ENCODE measurements around the gene CHSY1.

GRCh38 chr15:101146118-101146702 lies 105.6 kb downstream of the CHSY1 start:
- TF ChIP-seq, protein P1, sequence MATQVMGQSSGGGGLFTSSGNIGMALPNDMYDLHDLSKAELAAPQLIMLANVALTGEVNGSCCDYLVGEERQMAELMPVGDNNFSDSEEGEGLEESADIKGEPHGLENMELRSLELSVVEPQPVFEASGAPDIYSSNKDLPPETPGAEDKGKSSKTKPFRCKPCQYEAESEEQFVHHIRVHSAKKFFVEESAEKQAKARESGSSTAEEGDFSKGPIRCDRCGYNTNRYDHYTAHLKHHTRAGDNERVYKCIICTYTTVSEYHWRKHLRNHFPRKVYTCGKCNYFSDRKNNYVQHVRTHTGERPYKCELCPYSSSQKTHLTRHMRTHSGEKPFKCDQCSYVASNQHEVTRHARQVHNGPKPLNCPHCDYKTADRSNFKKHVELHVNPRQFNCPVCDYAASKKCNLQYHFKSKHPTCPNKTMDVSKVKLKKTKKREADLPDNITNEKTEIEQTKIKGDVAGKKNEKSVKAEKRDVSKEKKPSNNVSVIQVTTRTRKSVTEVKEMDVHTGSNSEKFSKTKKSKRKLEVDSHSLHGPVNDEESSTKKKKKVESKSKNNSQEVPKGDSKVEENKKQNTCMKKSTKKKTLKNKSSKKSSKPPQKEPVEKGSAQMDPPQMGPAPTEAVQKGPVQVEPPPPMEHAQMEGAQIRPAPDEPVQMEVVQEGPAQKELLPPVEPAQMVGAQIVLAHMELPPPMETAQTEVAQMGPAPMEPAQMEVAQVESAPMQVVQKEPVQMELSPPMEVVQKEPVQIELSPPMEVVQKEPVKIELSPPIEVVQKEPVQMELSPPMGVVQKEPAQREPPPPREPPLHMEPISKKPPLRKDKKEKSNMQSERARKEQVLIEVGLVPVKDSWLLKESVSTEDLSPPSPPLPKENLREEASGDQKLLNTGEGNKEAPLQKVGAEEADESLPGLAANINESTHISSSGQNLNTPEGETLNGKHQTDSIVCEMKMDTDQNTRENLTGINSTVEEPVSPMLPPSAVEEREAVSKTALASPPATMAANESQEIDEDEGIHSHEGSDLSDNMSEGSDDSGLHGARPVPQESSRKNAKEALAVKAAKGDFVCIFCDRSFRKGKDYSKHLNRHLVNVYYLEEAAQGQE (IDR thresholded peaks at IDR 0.05; ENCODE audit: low read depth): no peak
- no peak for TF ChIP-seq EP300 (IDR thresholded peaks at IDR 0.05; ENCODE audit: borderline replicate concordance)
- TF ChIP-seq TEAD4 (IDR thresholded peaks at IDR 0.05): no peak
- no peak for TF ChIP-seq RAD21 (IDR thresholded peaks at IDR 0.05; ENCODE audit: low read depth)

Measured in Ishikawa (cell line).